CD8-positive, alpha-beta memory T cell (primary cell): ENCODE results near the gene PTCHD1. TPM values are rescaled to one million over a fixed set of nuclear protein-coding genes. Genes with fewer than 3 reads are reported as not detected.

Experiments
- CTCF ChIA-PET: fragments of 350-600 bp; sonication (Branson Sonifier 250); formaldehyde crosslinking; loops from one replicate; lab custom pipeline; 2021; ENCODE audit warnings: antibody characterized with exemption; lab: Charles Lee
- POLR2A ChIA-PET: fragments of 350-600 bp; sonication (Branson Sonifier 250); formaldehyde crosslinking; loops from one replicate; lab custom pipeline; 2021; ENCODE audit warnings: antibody characterized with exemption; lab: Charles Lee
- DNase-seq, 5 donors: peaks; one replicate each; pipeline versions ENCODE4 v3.0.0 to v3.0.0-alpha.2; 2020 to 2022; ENCODE audit warnings: mixed read lengths in 1 of 5
- H3K27ac ChIP-seq: one replicate; pipeline ENCODE4 v1.7.0; 2013; ENCODE audit warnings: low read depth, mild to moderate bottlenecking, low read length, moderate library complexity
- H3K27me3 ChIP-seq: 2 replicates; pipeline ENCODE4 v1.7.0; 2013; ENCODE audit warnings: low read length, mild to moderate bottlenecking; ENCODE audit not compliant: insufficient read depth, poor library complexity, severe bottlenecking
- H3K36me3 ChIP-seq: 2 replicates; pipeline ENCODE4 v1.7.0; 2013; ENCODE audit warnings: mild to moderate bottlenecking, low read length, moderate library complexity; ENCODE audit not compliant: insufficient read depth
- H3K4me1 ChIP-seq: 2 replicates; pipeline ENCODE4 v1.7.0; 2013; ENCODE audit warnings: mild to moderate bottlenecking, low read length, moderate library complexity; ENCODE audit not compliant: insufficient read depth
- H3K4me3 ChIP-seq: 2 replicates; pipeline ENCODE4 v1.7.0; 2013; ENCODE audit warnings: mild to moderate bottlenecking, low read length
- H3K9me3 ChIP-seq: 2 replicates; pipeline ENCODE4 v1.7.0; 2013; ENCODE audit warnings: mild to moderate bottlenecking, low read length
- H3K27ac Mint-ChIP-seq, 8 donors: one replicate each; pipeline ENCODE4 v1.8.0; 2020 to 2021; ENCODE audit warnings: mixed read lengths in 8 of 8, mild to moderate bottlenecking in 6 of 8, inconsistent platforms in 3 of 8, moderate library complexity in 3 of 8
- H3K27me3 Mint-ChIP-seq, 2 donors: one replicate each; pipeline ENCODE4 v1.8.0; 2020 to 2021; ENCODE audit warnings: mixed read lengths in 2 of 2, mild to moderate bottlenecking in 1 of 2, moderate library complexity in 1 of 2
- H3K36me3 Mint-ChIP-seq, 3 donors: one replicate each; pipeline ENCODE4 v1.8.0; 2020 to 2021; ENCODE audit warnings: mixed read lengths in 3 of 3, inconsistent platforms in 1 of 3, mild to moderate bottlenecking in 1 of 3
- H3K4me1 Mint-ChIP-seq, 3 donors: one replicate each; pipeline ENCODE4 v1.8.0; 2020 to 2021; ENCODE audit warnings: mixed read lengths in 3 of 3, inconsistent platforms in 1 of 3, mild to moderate bottlenecking in 1 of 3
- H3K4me3 Mint-ChIP-seq, 7 donors: one replicate each; pipeline ENCODE4 v1.8.0; 2020 to 2021; ENCODE audit warnings: mixed read lengths in 7 of 7, mild to moderate bottlenecking in 6 of 7, moderate library complexity in 4 of 7, inconsistent platforms in 2 of 7
- H3K9me3 Mint-ChIP-seq, 5 donors: one replicate each; pipeline ENCODE4 v1.8.0; 2020 to 2022; ENCODE audit warnings: mixed read lengths in 5 of 5, mild to moderate bottlenecking in 3 of 5, moderate library complexity in 2 of 5, inconsistent platforms in 1 of 5
- polyA plus RNA-seq: library from polyadenylated mRNA; unstranded; fragments of 300-500 nt; fragmentation: Illumina TruSeq; gene quantifications from one replicate; pipeline ENCODE4 v1.2.3, GENCODE V29; 2021
- total RNA-seq, 2 experiments: library from RNA; stranded (reverse); gene quantifications; one replicate each; pipeline ENCODE4 v1.2.3, GENCODE V29; 2021

PTCHD1 gene
- total and polyA plus RNA-seq, 3 experiments from 2014 or later, result not detected

- H3K27me3 Mint-ChIP-seq, result peaks cover 0 to 6% of the 10 kb centered on the region in 2 donors
- no peaks in the 10 kb centered on the region for H3K9me3 ChIP-seq
- H3K4me3 ChIP-seq, result no peak overlapping the region
- H3K27ac Mint-ChIP-seq, result no peak overlapping the region
- H3K36me3 ChIP-seq, result no peaks in the 10 kb centered on the region
- POLR2A ChIA-PET, result no interaction called here
- H3K4me1 Mint-ChIP-seq, result no peaks in the 10 kb centered on the region
- H3K9me3 Mint-ChIP-seq, result peaks cover 0 to 6% (median 4%) of the 10 kb centered on the region in 5 donors
- no peak overlapping the region for H3K4me3 Mint-ChIP-seq
- H3K36me3 Mint-ChIP-seq, result no peaks in the 10 kb centered on the region
- H3K27me3 ChIP-seq, result no peaks in the 10 kb centered on the region
- H3K4me1 ChIP-seq, result no peaks in the 10 kb centered on the region
- CTCF ChIA-PET, result no interaction called here
- DNase-seq, result no peak
- H3K27ac ChIP-seq, result no peak overlapping the region
Measured at GRCh38 chrX:23435575-23435974, 100.9 kb downstream of the PTCHD1 start.

GRCh38 chrX:23436875-23437274 is 102.2 kb downstream of the PTCHD1 start:
- Mint-ChIP-seq H3K4me3 (no peak overlapping the region), H3K27me3 (peaks cover 0 to 6% of the 10 kb centered on the region in 2 donors), H3K9me3 (peaks cover 0 to 6% (median 5%) of the 10 kb centered on the region in 5 donors), H3K27ac (no peak overlapping the region), H3K4me1 (no peaks in the 10 kb centered on the region), H3K36me3 (no peaks in the 10 kb centered on the region)
- DNase-seq, result no peak
- Histone ChIP-seq H3K27me3 (no peaks in the 10 kb centered on the region), H3K9me3 (no peaks in the 10 kb centered on the region), H3K36me3 (no peaks in the 10 kb centered on the region), H3K27ac (no peak overlapping the region), H3K4me3 (no peak overlapping the region), H3K4me1 (no peaks in the 10 kb centered on the region)
- POLR2A ChIA-PET, result no interaction called here
- CTCF ChIA-PET, result no interaction called here

GRCh38 chrX:23451266-23451665 is 116.6 kb downstream of the PTCHD1 start:
- Histone ChIP-seq H3K4me1 (no peaks in the 10 kb centered on the region), H3K27ac (no peak overlapping the region), H3K27me3 (no peaks in the 10 kb centered on the region), H3K36me3 (no peaks in the 10 kb centered on the region), H3K9me3 (no peaks in the 10 kb centered on the region), H3K4me3 (no peak overlapping the region)
- Mint-ChIP-seq H3K36me3 (no peaks in the 10 kb centered on the region), H3K9me3 (peaks cover 0 to 3% (median 1%) of the 10 kb centered on the region in 5 donors), H3K4me3 (no peak overlapping the region), H3K4me1 (no peaks in the 10 kb centered on the region), H3K27ac (no peak overlapping the region), H3K27me3 (no peaks in the 10 kb centered on the region)
- POLR2A ChIA-PET, result no interaction called here
- DNase-seq, result no peak
- CTCF ChIA-PET, result no interaction called here
